Hindlimb muscle (tissue), 1 donor: ENCODE results near the gene SLC12A7. TPM values are rescaled to one million over a fixed set of nuclear protein-coding genes. Genes with fewer than 3 reads are reported as not detected.

ENCODE experiments used
- DNase-seq: peaks from one replicate; pipeline ENCODE4 v3.0.0-alpha.2; 2013
- polyA plus RNA-seq: library from polyadenylated mRNA; unstranded; fragments of 120-200 nt; gene quantifications from one replicate; pipeline ENCODE4 v1.2.1, GENCODE V29; 2013; ENCODE audit not compliant: insufficient read length

Gene SLC12A7
- polyA plus RNA-seq, 1 donor, result 10.2 TPM

DNA sequence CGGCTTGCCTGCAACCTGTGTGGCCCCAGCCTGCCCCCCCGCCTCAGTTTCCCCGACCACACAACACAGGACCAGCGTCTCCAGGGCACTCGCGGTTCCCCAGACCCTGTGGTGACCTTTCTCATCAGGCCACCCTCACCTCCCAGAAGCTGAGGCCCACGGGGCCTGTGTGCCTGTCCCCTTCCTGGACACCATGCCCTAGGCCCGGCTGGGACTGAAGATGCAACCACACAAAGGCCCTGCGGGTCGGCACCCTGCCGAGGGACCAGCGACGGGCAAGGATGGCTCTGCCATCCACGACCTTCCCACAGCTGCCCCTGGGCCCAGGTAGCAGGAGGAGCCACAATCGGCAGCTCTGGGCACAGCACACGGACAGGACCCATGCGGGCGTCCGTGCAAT is 34.8 kb downstream of the SLC12A7 start:
- DNase-seq, result no peak

DNA sequence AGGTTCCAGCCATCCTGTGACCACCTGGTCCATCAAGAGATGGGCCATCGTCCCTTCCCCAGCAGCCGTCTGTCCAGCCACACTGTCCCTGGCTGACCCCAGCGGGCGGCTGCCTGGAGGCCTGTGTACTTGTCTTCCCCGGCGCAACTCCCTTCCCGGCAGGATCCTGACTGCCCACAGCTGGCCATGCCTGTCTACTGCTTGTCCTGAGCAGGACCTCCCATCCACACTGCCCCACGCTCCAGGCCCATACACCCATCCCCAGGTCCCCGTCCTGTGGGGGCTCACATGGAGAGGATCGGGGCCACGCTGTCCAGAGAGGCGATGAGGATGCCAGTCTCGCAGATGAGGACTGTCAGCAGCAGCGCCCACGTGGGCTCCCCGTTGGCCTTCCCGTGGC is 35.5 kb downstream of the SLC12A7 start:
- no peak for DNase-seq

GRCh38 chr5:1075931-1076330 is 35.9 kb downstream of the SLC12A7 start:
- DNase-seq, result no peak

DNA sequence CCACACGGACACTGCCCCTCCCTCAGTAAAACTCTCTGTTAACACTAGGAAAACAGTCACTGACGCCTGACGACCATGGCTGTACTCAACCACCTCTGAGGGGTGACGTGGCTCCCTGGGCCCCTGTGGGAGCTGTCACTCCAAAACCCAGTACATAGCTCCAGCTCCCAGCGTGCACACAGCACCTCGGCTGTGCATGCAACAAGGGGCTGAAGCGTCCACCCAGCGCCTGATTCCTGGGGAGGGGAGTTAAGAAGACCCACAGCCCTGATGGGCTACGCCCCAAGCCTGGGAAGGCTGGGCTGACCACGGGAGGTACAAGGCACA is 36.3 kb downstream of the SLC12A7 start:
- no peak for DNase-seq

GRCh38 chr5:1074816-1075554 is 36.9 kb downstream of the SLC12A7 start:
- no peak for DNase-seq

DNA sequence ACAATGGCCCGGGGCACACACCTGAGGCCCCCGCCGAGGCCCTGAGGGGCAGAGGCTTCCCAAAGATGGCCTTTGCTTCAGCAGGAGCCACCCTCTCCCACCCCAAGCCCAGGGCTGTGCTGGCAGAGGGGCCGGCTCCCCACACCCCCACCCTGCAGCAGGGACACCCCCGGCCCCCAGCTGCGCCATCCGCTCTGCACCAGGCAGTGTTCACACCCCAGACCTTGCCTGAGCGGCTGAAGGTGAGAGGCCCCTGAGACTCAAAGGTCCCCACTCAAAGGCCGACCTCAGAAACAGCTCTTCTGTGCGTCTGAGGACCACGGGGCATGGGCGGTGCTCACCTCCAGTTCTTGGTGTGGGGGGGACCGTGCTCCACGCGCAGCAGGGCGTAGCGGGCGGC is 37.6 kb downstream of the SLC12A7 start:
- DNase-seq, result no peak

DNA sequence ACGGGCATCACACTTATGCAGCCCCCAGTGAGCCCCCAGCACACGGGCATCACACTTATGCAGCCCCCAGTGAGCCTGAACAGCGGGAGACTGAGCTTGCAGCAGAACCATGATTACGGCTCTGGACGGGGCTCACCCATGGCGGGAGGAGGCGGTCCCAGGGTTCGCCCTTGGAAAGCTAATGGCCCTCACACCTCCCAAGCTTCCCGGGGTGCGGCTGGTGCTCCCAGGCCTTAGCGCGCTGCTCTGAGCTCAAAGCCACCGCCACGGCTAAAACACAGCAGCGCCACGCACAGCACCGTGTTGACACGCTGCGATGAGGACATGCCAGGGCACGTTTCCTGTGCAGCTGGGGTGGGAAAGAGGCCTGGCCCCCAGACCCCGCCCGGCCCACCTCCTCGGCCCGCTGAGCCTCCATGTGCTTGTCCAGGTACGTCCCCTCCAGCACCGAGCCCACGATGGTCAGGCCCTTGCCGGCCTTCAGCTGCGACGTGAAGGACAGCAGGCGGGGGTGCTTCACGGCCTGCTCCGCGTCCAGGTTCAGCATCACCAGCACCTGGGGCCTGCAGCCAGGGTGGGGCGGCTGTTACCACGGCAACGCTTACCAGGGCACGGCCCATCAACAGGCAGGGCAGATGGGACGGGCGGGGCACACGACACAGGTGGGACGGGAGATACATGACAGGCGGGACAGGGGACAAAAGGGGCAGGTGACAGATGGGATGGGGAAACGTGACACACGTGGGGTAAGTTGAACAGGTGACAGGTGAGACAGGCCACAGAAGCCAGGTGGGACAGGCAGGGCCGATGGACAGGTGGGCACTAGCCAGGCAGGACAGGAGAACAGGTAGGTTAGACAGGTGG is 38.4 kb downstream of the SLC12A7 start:
- DNase-seq, result no peak

- DNase-seq, result no peak
Measured at GRCh38 chr5:1069720-1070088, 42.2 kb downstream of the SLC12A7 start.

GRCh38 chr5:1068895-1069719 is 42.8 kb downstream of the SLC12A7 start:
- DNase-seq, result no peak

- DNase-seq, result no peak
Measured at GRCh38 chr5:1068204-1068894, 43.5 kb downstream of the SLC12A7 start.

DNA sequence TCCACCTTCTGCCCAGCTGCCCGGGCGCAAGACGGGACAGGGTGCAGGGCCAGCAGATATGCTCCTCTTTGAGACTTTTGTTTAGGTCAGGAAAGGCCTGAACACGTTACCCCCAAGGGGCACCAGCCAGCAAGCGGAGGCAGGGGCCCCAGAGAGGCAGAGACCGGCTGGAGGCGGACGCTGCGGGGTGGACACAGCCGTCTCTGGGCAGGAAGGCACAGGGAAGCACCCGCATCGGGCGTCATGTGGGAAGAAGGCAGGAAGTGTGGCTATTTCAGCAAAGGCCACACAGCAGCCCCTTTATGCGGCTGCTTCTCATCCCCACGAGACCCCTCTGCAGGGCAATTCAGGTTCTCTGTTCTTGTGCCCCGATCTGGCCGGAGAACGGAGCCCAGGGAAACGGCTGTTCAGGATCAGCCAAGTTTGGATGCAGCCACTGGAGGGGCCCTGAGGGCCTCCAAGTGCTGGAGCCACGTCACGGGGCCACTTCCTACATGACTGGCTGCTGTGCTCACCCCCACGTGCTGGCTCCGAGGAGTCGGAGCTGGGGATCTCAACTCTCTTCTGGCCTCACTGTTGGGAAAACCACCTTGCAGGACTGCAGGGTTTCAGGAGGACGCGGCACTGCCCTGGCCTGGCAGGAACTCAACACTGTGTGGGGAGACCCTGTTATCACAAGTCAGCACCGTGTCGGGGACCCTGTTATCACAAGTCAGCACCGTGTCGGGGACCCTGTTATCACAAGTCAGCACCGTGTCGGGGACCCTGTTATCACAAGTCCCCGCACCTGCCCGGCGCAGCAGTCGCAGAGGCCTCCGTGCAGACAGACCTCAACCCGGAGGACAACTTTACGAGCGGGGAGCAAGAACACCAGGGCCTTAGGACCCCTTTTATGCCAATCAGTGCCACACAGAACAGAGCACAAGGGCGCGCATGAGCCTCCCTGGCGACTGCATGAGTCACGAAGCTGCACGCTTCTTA is 44.4 kb downstream of the SLC12A7 start:
- no peak for DNase-seq

DNA sequence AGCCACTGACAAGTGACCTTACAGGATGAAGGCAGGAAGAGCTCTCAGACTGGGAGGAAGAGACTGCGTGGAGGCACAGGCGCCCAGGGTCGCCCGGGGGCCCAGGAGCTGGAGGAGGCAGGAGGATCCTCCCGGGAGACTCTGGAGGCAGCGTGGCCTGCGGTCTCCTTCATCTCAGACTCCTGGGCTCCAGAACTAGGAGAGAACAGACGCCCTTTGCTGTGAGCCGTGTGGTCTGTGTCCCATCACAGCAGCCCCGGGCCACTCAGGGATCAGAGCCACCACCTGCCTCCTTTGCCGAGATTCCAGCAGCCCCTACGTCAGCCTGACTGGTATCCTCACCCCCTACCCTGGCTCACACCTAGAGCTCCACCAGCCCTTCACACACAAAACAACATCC is 45.2 kb downstream of the SLC12A7 start:
- no peak for DNase-seq

DNA sequence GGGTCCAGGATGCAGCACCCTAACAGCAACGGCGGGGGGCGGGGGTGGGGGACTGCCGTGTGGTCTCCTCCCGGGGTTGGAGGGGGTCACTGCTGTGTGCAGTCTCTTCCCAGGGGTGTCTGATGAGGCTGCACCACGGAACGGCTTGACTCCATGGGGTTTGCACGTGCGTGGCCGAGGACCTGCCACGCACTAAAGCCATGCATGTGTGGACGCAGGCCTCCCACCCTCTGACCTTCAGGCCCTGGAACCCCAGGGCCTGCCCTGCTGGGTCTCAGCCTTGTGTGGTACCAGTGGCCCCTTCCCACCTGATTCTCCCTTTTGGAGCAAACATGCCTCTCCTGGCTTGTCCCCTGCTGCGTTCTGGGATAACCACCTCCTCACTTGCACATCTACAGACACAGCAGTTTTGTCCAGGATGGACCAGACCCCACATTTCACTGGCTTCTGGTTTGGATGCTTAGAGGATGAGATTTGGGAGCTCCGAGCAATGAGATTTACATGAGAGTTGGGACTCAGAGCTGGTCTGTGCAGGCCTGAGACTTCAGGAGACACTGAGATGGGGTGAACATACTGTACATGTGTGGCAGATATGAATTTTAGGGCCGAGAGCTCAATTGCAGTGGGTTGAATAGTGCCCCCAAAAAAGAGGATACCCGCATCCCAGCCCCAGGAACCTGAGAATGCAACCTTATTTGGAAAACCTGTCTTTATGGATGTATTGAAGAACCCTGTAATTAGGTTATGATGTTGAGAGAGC is 45.8 kb downstream of the SLC12A7 start:
- no peak for DNase-seq

DNA sequence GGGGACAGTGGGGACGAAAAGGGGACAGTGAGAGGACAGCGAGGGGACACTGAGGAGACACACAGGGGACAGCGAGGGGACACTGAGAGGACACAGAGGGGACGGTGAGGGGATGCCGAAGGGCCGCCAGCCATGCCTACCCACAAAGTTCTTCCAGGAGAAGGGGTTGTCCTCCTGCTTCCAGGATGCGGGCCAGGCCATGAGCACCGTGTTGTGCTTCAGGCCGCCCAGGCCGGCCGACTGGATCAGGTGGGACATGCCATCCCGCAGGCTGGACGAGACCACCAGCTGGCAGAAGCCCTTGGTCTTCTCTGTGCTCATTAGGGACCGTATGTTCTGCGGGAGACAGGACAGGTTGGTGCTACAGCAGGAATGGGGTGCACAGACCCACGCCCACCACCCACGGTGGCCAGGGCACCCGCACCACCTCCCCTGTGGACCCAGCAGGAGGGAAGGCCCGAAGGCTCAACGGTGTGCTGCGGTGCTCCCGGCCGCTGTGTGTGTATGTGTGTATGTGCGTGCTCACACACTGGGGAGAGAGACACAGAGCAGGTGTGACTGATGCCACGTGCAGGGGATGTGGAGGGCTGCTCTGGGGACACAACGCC is 46.6 kb downstream of the SLC12A7 start:
- DNase-seq, result no peak

GRCh38 chr5:1064383-1065142 is 47.3 kb downstream of the SLC12A7 start:
- DNase-seq, result no peak

- no peak for DNase-seq
Measured at GRCh38 chr5:1063661-1064382, 48.0 kb downstream of the SLC12A7 start.

- DNase-seq, result no peak
Measured at GRCh38 chr5:1062761-1063568, 48.9 kb downstream of the SLC12A7 start.

DNA sequence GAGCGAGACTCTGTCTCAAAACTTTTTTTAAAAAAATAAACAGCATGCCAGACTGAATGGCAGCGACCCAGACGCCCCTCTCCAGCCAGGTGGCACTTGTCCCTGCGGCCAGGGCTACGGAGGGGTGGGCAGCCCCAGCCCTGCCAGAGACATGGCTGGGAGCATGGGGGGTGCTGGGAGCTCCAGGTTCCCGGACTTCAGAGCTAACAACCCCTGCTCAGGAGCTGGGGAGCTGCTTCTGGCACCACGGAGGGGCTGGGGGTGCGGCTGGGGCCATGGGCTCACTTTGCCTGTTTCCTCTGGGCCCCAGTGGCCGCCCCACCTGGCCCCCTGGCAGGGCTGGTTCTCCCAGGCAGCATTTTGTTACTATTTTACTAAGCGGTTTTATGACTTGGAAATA is 49.9 kb downstream of the SLC12A7 start:
- no peak for DNase-seq
